Choroid plexus epithelial cell (primary cell): ENCODE results near the gene FMNL2.

Source experiments
- DNase-seq: peaks from one replicate; pipeline ENCODE4 v3.0.0-alpha.2; 2010; ENCODE audit warnings: low read depth
- H3K4me3 ChIP-seq: 2 replicates; pipeline ENCODE4 v1.5.1; 2011; ENCODE audit warnings: low read depth, mild to moderate bottlenecking, control low read depth, low read length, moderate library complexity
- TF ChIP-seq, protein P1 (sequence below): conservative IDR thresholded peaks from 2 replicates; pipeline ENCODE4 v1.5.1; 2011; ENCODE audit warnings: low read depth, mild to moderate bottlenecking, control low read depth, inconsistent platforms, low read length, moderate library complexity

FMNL2 gene

DNA sequence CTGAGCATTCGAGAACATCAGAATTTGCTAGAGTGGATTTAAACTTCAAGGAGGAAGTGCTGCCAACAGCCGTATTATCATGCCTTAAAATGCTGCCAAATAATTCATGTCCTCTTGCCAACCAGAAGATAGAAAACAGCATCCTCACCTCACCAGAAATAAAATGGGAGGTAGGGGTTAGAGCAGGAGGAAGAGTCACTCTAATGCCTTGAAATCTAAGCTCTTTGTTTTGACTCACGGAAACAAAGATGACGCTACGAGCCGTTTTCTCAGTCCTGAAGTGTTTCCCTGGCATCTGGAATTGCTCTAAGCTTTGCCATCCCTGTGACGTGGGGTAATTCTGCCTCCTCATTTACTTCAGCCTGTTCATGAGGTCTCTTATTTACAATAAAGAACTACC lies 285.2 kb downstream of the FMNL2 start:
- H3K4me3 ChIP-seq, result no peak overlapping the region
- TF ChIP-seq, protein P1, sequence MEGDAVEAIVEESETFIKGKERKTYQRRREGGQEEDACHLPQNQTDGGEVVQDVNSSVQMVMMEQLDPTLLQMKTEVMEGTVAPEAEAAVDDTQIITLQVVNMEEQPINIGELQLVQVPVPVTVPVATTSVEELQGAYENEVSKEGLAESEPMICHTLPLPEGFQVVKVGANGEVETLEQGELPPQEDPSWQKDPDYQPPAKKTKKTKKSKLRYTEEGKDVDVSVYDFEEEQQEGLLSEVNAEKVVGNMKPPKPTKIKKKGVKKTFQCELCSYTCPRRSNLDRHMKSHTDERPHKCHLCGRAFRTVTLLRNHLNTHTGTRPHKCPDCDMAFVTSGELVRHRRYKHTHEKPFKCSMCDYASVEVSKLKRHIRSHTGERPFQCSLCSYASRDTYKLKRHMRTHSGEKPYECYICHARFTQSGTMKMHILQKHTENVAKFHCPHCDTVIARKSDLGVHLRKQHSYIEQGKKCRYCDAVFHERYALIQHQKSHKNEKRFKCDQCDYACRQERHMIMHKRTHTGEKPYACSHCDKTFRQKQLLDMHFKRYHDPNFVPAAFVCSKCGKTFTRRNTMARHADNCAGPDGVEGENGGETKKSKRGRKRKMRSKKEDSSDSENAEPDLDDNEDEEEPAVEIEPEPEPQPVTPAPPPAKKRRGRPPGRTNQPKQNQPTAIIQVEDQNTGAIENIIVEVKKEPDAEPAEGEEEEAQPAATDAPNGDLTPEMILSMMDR, result no peak
- DNase-seq, result no peak

DNA sequence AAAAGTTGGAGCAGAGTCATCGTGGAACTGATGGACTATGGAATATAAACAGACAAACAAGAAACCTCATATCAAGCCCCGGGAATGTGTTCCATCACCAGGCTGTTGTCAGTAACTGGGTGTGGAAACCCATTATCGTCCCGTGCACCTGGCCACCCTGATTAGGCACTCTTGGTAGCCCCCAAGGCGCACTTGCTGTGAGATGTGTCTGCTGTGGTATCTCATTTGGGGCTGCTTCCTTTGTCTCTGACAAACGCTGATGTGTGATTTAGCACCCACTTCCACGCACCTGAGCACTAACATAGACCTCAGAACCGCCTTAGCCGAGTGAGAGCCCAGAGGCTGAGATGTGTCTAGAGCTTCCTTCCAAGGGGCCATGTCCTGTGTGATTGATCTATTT lies 286.0 kb downstream of the FMNL2 start:
- DNase-seq, result no peak
- TF ChIP-seq, protein P1, result no peak
- no peak overlapping the region for H3K4me3 ChIP-seq

DNA sequence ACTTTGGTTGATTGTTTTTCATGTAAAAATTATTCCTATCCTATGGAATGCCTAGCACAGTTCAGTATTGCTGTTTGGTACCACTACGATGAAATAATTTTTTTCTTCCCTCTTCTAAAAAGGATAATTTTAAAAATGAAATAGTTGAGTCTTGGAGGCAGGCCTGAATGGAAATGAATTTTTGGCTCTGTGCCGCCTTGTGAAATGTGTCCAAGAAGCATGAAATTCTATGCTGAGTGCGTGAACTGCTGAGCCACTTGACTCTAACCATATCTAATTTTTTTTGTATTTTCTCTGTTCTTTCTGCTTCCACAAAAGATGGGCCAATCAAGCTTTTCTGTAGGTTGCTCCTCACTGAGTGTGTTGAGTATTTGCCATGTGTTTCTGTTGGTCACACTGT lies 287.2 kb downstream of the FMNL2 start:
- TF ChIP-seq, protein P1, result no peak
- H3K4me3 ChIP-seq, result no peak overlapping the region
- DNase-seq, result no peak

- no peak for DNase-seq
- TF ChIP-seq, protein P1, result no peak
- H3K4me3 ChIP-seq, result no peak overlapping the region
Observed at GRCh38 chr2:152623076-152623740, 288.2 kb downstream of the FMNL2 start.

DNA sequence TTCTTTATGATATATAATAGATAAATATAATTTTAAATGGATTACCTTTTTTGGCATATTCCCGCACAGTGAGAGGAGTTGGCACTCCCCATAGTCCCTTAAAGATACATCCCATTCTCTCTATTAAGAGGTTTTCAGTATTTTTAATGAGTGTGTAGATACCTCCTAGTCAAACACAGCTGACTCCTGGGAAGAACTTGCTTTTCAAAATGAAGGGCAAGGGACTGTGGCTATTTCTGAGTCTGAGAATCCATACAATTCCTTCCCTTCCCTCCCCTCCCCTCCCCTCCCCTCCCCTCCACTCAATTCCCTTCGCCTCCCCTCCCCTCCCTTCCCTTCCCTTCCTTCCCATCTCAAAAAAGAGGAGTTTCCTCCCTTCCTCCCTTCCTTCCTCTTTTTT lies 288.8 kb downstream of the FMNL2 start:
- H3K4me3 ChIP-seq, result no peak overlapping the region
- TF ChIP-seq, protein P1, result no peak
- DNase-seq, result no peak

- peak; percentile 34 for DNase-seq
- H3K4me3 ChIP-seq, result no peak overlapping the region
- TF ChIP-seq, protein P1, result no peak
Observed at GRCh38 chr2:152624805-152625204, 289.8 kb downstream of the FMNL2 start.

GRCh38 chr2:152626911-152627339 lies 292.0 kb downstream of the FMNL2 start:
- TF ChIP-seq, protein P1, result no peak
- peak; percentile 28 for DNase-seq
- H3K4me3 ChIP-seq, result no peak overlapping the region
